CD4-positive, alpha-beta T cell treated with Interferon gamma for 1 hour (primary cell): ENCODE results near the gene CEACAM7.

Experiments used
- DNase-seq: peaks from one replicate; pipeline ENCODE4 v3.0.0-alpha.2; 2020

CEACAM7 gene

GRCh38 chr19:41699968-41700323 lies 11.9 kb upstream of the CEACAM7 start:
- no peak for DNase-seq

- no peak for DNase-seq
Observed at GRCh38 chr19:41699231-41699967, 11.3 kb upstream of the CEACAM7 start.

DNA sequence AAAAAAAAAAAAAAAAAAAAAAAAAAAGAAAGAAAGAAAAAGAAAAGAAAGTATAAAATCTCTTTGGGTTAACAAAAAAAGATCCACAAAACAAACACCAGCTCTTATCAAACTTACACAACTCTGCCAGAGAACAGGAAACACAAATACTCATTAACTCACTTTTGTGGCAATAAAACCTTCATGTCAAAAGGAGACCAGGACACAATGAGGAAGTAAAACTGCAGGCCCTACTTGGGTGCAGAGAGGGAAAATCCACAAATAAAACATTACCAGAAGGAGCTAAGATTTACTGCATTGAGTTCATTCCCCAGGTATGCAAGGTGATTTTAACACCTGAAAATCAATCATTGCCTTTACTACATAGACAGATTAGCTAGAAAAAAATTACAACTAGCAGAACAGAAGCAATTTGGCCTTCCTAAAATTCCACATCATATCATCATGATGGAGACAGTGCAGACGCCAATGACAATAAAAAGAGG lies 10.7 kb upstream of the CEACAM7 start:
- DNase-seq: no peak

GRCh38 chr19:41697198-41697855 lies 9.3 kb upstream of the CEACAM7 start:
- DNase-seq: no peak

DNA sequence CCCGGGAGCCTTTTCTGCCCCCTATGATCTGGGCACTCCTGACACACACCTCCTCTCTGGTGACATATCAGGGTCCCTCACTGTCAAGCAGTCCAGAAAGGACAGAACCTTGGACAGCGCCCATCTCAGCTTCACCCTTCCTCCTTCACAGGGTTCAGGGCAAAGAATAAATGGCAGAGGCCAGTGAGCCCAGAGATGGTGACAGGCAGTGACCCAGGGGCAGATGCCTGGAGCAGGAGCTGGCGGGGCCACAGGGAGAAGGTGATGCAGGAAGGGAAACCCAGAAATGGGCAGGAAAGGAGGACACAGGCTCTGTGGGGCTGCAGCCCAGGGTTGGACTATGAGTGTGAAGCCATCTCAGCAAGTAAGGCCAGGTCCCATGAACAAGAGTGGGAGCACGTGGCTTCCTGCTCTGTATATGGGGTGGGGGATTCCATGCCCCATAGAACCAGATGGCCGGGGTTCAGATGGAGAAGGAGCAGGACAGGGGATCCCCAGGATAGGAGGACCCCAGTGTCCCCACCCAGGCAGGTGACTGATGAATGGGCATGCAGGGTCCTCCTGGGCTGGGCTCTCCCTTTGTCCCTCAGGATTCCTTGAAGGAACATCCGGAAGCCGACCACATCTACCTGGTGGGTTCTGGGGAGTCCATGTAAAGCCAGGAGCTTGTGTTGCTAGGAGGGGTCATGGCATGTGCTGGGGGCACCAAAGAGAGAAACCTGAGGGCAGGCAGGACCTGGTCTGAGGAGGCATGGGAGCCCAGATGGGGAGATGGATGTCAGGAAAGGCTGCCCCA lies 8.5 kb upstream of the CEACAM7 start:
- DNase-seq: no peak

DNA sequence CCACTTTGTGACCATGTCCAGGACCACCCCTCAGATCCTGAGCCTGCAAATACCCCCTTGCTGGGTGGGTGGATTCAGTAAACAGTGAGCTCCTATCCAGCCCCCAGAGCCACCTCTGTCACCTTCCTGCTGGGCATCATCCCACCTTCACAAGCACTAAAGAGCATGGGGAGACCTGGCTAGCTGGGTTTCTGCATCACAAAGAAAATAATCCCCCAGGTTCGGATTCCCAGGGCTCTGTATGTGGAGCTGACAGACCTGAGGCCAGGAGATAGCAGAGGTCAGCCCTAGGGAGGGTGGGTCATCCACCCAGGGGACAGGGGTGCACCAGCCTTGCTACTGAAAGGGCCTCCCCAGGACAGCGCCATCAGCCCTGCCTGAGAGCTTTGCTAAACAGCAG lies 7.7 kb upstream of the CEACAM7 start:
- no peak for DNase-seq

DNA sequence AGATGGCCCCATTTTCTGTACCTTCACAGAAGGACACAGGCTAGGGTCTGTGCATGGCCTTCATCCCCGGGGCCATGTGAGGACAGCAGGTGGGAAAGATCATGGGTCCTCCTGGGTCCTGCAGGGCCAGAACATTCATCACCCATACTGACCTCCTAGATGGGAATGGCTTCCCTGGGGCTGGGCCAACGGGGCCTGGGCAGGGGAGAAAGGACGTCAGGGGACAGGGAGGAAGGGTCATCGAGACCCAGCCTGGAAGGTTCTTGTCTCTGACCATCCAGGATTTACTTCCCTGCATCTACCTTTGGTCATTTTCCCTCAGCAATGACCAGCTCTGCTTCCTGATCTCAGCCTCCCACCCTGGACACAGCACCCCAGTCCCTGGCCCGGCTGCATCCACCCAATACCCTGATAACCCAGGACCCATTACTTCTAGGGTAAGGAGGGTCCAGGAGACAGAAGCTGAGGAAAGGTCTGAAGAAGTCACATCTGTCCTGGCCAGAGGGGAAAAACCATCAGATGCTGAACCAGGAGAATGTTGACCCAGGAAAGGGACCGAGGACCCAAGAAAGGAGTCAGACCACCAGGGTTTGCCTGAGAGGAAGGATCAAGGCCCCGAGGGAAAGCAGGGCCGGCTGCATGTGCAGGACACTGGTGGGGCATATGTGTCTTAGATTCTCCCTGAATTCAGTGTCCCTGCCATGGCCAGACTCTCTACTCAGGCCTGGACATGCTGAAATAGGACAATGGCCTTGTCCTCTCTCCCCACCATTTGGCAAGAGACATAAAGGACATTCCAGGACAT lies 7.0 kb upstream of the CEACAM7 start:
- DNase-seq: no peak

- no peak for DNase-seq
Observed at GRCh38 chr19:41694196-41694595, 6.1 kb upstream of the CEACAM7 start.

GRCh38 chr19:41691268-41691970 lies 3.3 kb upstream of the CEACAM7 start:
- no peak for DNase-seq

- no peak for DNase-seq
Observed at GRCh38 chr19:41690801-41691065, 2.7 kb upstream of the CEACAM7 start.

DNA sequence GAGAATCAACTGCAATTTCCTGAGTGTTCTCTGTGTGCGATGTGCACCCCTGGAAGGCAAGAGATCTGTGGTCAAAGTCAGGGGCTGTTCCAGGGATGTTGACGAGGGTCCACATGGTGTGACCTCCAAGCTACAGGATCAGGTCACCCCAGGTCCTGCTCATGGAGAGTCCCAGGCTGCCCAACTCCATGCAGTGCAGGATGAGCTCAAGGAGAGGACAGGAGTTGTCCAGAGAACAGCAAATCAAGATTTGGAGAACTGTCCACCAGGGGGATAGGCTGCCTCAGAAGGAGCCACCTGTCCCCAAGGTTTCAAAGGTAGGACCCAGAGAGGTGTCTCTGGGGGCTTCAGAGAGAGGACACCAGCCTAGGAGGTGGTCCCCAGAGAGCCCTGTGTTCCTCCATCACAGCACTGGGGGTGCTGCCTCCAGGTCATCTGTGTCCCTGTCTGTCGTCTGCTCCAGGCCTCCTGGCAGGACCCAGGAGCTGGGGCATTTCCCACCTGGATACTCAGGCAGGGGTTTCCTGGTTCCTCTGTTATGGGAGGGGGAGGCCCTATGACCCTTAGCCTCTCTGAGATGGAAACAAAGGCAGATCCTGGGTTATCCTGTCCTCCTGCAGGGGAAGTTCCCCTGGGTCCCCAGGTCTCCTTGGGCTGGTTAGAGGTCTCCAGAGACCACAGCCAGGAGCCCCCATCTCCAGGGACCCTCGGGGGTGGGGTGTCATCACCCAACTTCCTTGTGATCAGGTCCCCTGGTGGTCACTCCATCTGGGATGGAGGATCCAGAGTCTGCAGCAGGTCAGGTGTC lies 2.1 kb upstream of the CEACAM7 start:
- DNase-seq: no peak

GRCh38 chr19:41688687-41689086 lies 617 bp upstream of the CEACAM7 start:
- DNase-seq: no peak

DNA sequence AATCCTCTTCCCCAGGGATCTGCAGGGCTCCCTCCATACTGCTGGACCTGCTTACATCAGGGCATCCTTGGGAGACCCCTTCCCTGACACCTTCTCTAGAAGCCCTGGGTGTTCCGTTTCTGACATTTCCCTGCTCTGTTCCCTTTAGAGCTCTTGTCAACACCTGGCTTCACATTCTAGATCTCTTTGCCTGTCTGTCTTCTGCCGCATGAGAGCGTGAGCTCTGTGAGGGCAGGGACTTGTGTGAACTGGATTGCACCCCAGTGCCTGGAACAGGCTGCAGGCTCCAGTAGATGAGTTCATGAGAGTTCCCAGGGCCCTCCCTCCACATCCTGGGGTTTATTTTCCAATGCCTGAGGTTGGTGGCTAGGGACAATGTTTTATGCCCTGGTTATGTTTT lies 651 bp downstream of the CEACAM7 start:
- no peak for DNase-seq

GRCh38 chr19:41682437-41682836 lies 5.6 kb downstream of the CEACAM7 start:
- DNase-seq: no peak

- no peak for DNase-seq
Observed at GRCh38 chr19:41671486-41671885, 16.6 kb downstream of the CEACAM7 start.

DNA sequence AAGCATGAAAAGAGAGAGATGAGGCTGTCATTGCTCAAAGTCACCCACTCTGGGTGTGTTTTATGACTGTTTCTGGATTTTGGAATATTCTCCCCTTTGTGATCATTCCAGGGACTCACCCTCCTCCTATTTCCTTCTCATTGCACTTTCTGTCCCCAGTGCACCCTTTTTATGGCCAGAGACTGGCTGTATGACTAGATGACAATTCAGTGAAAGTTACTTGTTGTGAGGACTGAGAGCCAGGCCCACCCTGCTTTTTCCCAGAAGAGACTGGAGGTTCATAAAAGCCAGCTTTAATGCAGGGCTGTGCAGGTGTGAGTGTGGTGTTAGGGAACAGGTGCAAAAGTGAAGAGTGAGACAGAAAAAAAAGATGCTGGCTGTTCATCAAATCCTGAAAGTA lies 17.3 kb downstream of the CEACAM7 start:
- no peak for DNase-seq

DNA sequence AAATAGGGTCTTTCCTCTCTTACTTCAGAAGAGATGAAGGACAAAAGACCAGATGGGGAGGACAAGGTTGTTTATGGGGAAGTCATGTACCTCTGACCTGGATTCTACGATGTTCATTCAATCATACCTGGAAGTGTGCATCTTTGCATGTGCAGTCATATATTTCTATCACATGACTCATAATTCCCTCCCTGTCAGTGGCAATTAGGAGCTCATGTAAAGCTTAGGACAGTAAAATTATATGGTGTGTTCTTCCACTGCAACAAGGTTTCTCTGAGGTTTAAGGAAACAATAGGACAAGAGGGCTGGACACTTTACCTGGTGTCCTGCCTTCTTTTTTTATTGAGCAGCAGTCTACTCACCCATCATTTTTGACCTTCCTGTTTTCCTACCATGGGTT lies 19.8 kb downstream of the CEACAM7 start:
- DNase-seq: no peak

GRCh38 chr19:41666075-41666474 lies 22.0 kb downstream of the CEACAM7 start:
- no peak for DNase-seq

- DNase-seq: no peak
Observed at GRCh38 chr19:41657157-41657556, 30.9 kb downstream of the CEACAM7 start.

- peak; percentile 3 for DNase-seq
Observed at GRCh38 chr19:41656756-41657155, 31.3 kb downstream of the CEACAM7 start.

- DNase-seq: no peak
Observed at GRCh38 chr19:41652250-41652649, 35.8 kb downstream of the CEACAM7 start.

DNA sequence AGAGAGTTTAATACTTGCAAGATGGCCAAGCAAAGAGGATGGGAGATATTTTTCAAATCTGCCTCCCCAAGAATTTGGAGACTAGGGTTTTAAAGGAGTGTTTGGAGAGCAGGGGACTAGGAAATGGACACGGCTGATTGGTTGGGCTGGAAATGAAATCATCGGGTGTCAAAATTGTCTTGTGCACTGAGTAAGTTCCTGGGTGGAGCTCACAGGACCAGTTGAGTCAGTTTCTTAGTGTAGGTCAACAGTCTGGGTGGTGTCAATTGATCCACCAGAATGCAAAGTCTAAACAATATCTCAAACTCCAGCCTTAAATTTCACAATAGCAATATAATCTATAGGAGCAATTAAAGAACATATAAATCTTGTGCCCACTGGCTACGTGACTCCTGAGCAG lies 38.2 kb downstream of the CEACAM7 start:
- no peak for DNase-seq
